ENCODE measurements around the gene PDE4D. TPM values are rescaled to one million over a fixed set of nuclear protein-coding genes. Genes with fewer than 3 reads are reported as not detected.

Gene PDE4D
- total RNA-seq, 1 experiment from 2014 or later = 32.5 TPM

DNA sequence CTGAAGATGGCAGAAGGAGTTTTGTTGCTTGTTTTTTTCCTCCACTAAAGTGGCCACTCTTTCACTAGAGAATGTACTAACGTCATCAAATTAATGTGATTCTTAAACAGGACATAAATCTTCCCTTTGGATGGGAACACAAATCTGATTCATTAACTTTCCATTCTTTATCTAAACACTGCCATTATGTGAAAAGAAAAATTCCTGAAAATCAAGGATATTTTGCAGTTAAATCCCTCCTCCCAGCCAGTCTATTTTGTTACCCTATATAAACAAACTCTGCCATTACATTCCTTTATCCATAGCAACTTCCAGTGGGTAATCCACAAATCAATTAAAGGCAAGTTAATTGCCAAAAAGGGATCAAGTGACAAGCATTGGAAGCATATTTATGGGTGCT is 546.5 kb downstream of the PDE4D start:
- no peaks in the 10 kb centered on the region for H3K27me3 ChIP-seq
- no peaks in the 10 kb centered on the region for H3K9me3 ChIP-seq (replicated peaks)
- H3K36me3 ChIP-seq = no peaks in the 10 kb centered on the region
- peaks cover 5% of the 10 kb centered on the region for H3K4me1 ChIP-seq
- no peak for DNase-seq
- no peak overlapping the region for H3K4me3 ChIP-seq
- H3K27ac ChIP-seq = no peak overlapping the region

DNA sequence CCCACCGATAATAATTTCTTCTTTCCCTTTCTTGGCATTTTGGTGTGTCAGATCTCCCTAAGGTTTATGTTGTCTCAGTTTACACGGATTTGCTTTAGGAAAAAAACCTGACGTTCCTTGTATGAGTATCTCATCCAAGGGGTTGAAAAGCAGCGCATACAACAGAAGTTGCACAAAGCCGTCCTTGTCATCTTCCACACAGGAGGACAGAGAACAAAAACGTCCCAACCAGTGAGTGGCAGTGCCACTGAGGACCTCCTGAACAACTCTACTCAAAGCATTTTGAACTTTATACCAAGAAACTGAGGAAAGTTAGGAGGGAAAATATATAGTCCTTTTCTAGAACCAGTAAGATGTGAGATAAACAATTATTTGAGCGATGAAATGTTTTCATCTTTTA is 547.0 kb downstream of the PDE4D start:
- no peaks in the 10 kb centered on the region for H3K36me3 ChIP-seq
- H3K27ac ChIP-seq = no peak overlapping the region
- H3K9me3 ChIP-seq (replicated peaks) = no peaks in the 10 kb centered on the region
- peaks cover 4% of the 10 kb centered on the region; the same call in 1 of the 2 replicates for H3K4me1 ChIP-seq
- no peak for DNase-seq
- no peak overlapping the region for H3K4me3 ChIP-seq
- H3K27me3 ChIP-seq = no peaks in the 10 kb centered on the region

DNA sequence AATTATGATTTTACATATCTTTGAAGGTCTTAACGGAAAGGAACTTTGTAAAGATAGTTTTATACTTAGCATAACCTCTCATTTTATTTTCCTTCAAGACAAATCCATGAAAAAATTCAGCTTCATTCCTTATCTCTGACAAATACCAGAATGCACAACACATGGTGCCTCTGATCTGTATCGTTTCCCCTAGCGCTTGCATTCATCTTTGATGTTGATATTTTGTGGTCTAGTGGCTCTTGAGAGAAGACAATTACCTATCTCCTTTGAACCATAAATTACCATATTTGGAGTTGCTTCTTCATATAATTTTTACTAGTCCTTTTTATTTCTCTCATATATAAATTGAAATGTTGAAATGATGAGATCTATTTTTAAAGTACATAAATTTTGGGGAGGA is 551.3 kb downstream of the PDE4D start:
- Histone ChIP-seq H3K36me3 (no peaks in the 10 kb centered on the region), H3K27ac (no peak overlapping the region), H3K4me1 (peaks cover 1% of the 10 kb centered on the region; the same call in 1 of the 2 replicates), H3K27me3 (no peaks in the 10 kb centered on the region), H3K4me3 (no peak overlapping the region), H3K9me3 (replicated peaks) (no peaks in the 10 kb centered on the region)
- no peak for DNase-seq

DNA sequence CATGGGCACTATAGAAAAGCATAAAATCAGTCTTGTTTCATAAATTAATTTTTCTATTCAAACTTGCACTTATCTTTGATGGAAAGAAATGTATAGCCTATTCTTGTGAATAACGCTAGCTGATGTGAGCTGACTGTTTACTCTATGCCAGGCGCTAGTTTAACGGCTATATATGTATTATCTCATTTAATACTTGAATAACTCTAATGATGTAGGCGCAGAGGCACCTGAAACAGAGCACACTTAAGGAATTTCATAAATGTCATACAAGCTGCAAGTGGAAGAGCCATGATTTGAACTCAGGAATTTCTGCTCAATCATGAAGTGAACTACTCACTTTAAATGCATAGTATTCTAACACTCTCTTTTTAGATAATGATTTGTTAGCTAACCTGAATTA is 551.8 kb downstream of the PDE4D start:
- no peak overlapping the region for H3K4me3 ChIP-seq
- H3K27me3 ChIP-seq = no peaks in the 10 kb centered on the region
- H3K4me1 ChIP-seq = no peaks in the 10 kb centered on the region
- DNase-seq = no peak
- no peaks in the 10 kb centered on the region for H3K36me3 ChIP-seq
- H3K9me3 ChIP-seq (replicated peaks) = no peaks in the 10 kb centered on the region
- no peak overlapping the region for H3K27ac ChIP-seq

DNA sequence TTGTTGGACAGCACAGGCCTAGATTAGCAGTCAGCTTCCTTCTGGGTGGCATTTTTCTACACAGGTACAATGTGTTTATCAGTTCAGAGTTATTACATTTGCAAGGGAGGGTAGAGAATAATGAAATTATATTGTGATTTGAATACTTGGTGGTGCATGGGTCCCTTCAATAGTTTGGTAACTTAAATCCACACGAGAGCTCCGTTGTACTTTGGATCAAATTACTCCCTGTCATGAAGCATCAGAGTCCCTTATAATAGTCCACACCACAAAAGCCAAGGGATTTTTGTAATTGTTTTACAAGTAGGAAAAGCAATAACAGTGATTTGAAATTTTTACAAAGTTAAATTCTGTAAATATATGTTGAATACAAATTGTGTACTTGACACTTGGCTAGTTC is 552.4 kb downstream of the PDE4D start:
- no peak for DNase-seq
- no peaks in the 10 kb centered on the region for H3K4me1 ChIP-seq
- H3K4me3 ChIP-seq = no peak overlapping the region
- no peak overlapping the region for H3K27ac ChIP-seq
- H3K36me3 ChIP-seq = no peaks in the 10 kb centered on the region
- H3K27me3 ChIP-seq = no peaks in the 10 kb centered on the region
- no peaks in the 10 kb centered on the region for H3K9me3 ChIP-seq (replicated peaks)

DNA sequence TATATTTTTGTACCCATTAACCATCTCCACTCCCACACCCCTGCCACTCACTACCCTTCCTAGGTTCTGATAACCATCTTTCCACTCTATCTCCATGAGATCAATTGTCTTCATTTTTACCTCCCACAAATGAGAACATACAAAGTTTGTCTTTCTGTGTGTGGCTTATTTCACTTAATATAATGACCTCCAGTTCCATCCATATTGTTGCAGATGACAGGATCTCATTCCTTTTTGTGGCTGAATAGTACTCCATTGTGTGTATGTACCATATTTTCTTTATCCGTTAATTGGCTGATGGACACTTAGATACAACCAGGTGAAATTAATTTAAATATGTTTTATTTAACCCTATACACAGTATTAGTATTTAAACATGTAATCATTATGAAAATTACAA is 552.9 kb downstream of the PDE4D start:
- Histone ChIP-seq H3K4me1 (no peaks in the 10 kb centered on the region), H3K27ac (no peak overlapping the region), H3K36me3 (no peaks in the 10 kb centered on the region), H3K27me3 (no peaks in the 10 kb centered on the region), H3K4me3 (no peak overlapping the region), H3K9me3 (replicated peaks) (no peaks in the 10 kb centered on the region)
- no peak for DNase-seq

DNA sequence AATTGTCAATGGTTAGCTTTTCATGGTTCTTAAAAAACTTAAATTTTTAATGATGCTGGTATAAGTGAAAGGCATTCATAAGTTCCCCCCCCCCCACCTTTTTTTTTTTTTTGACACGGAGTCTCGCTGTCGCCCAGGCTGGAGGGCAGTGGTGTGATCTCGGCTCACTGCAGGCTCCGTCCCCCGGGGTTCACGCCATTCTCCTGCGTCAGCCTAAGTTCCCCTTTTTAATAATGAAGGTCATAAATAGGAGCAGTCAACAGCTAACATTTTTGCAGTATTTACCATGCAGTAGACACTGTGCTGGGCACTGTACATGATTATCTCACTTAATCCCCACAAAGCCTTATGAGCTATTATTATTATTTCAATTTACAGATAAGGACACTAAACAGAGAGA is 556.3 kb downstream of the PDE4D start:
- H3K4me3 ChIP-seq = no peak overlapping the region

DNA sequence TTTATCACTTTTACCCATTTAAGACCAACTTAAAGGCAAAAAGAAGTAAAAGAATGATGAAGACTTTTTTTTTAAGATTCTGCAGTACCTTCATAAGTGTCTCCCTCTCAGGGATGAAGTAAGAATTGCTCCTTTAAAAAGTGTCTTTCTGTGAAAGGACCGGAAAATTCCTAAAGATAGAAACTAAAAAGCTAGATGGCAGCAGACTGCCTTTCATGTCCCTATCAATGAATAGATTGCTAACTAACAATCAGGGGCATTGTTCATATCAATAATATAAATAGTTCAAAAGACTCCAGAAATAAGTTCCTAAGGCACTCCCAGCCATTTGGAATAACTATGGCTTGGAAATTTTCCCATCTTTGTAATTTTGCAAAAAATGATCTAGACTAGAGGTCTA is 558.0 kb downstream of the PDE4D start:
- no peak for DNase-seq
- peaks cover 8% of the 10 kb centered on the region; the same call in 1 of the 2 replicates for H3K4me1 ChIP-seq
- H3K27me3 ChIP-seq = no peaks in the 10 kb centered on the region
- no peaks in the 10 kb centered on the region for H3K36me3 ChIP-seq
- H3K4me3 ChIP-seq = no peak overlapping the region
- H3K27ac ChIP-seq = no peak overlapping the region
- H3K9me3 ChIP-seq (replicated peaks) = no peaks in the 10 kb centered on the region

More for the DNA sequence above, 556.3 kb downstream of the PDE4D start:
- DNase-seq = no peak
- no peak overlapping the region for H3K27ac ChIP-seq
- peaks cover 8% of the 10 kb centered on the region; the same call in 1 of the 2 replicates for H3K4me1 ChIP-seq
- H3K9me3 ChIP-seq (replicated peaks) = no peaks in the 10 kb centered on the region
- H3K36me3 ChIP-seq = no peaks in the 10 kb centered on the region
- no peaks in the 10 kb centered on the region for H3K27me3 ChIP-seq

DNA sequence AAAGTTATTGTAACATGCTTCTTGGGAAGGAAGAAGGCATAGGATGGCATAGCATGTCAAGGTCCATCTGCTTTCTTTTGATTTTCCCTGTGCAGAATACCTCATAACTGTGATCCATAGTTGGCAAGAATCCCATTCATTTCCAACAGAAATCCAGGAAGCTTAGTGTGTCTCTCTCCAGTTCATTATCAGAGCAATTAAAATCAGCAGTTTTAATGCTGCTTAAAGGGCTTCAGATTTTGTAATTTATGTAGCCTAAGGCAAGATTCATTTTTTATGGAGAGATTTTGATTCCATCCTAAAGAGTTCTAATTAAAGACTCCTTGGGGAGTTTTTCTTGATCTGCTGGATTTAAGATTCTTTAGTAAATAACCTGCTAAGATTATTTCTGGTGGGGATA is 560.1 kb downstream of the PDE4D start:
- peaks cover 21% of the 10 kb centered on the region for H3K4me1 ChIP-seq
- no peak overlapping the region for H3K27ac ChIP-seq
- peak in 1 of 2 experiments; percentile 18 for DNase-seq
- no peaks in the 10 kb centered on the region for H3K36me3 ChIP-seq
- H3K4me3 ChIP-seq = no peak overlapping the region
- no peaks in the 10 kb centered on the region for H3K9me3 ChIP-seq (replicated peaks)
- no peaks in the 10 kb centered on the region for H3K27me3 ChIP-seq

DNA sequence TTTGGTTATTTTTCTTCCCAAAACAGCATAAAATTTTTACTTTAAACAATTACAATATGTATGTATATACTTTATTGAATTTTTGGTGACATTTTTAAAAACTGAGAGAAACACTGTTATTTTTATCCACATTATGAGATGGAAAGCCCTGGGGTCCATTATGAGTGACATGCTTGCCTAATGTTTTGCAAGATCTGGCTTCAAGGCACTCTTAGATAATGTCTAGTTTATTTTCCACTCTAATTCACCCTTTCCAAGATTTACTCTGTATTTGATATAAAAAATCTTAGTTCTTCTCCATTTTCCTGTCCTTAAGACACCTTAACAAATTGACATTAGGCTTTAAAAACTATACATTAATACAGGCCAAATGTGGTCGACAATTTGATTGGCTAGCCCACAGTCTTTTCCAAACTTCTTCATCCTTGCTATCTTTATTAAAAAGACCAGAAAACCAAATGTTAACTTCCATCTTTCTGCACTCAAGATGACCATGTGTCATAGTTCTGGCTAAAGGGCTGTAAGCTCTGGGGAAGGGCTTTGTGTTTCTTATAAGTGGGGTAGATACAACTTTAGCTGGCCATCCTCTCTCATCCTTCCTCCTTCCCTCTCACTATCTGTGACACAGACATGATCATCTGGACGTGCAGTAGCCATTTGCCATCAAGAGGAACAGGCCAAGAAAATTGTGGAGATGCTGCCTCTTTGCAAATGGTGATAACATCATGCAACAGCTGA is 561.1 kb downstream of the PDE4D start:
- Histone ChIP-seq H3K36me3 (no peaks in the 10 kb centered on the region), H3K4me1 (peaks cover 24% of the 10 kb centered on the region), H3K27me3 (no peaks in the 10 kb centered on the region), H3K27ac (no peak overlapping the region), H3K9me3 (replicated peaks) (no peaks in the 10 kb centered on the region), H3K4me3 (no peak overlapping the region)
- no peak for DNase-seq

DNA sequence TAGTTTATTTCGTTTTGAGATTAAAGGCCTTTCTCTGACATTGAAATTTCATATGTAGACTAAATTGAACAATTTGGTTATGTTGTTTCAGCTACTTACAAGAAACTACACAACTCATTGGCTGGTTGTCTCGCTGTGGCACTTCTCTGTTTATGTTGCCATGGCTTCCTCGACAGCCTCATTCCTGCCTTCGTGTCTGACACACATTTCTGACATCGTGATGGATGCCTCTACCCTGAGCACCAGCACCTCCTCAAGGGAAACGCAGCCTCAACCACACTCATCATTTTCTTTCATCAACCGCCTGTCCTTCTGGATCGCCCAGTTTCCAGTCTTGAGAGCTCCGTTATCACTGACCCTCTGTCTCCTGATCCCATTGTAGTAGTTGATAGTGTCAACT is 562.8 kb downstream of the PDE4D start:
- H3K27me3 ChIP-seq = no peaks in the 10 kb centered on the region
- no peaks in the 10 kb centered on the region for H3K9me3 ChIP-seq (replicated peaks)
- no peak for DNase-seq
- no peak overlapping the region for H3K27ac ChIP-seq
- H3K36me3 ChIP-seq = no peaks in the 10 kb centered on the region
- H3K4me1 ChIP-seq = peaks cover 24% of the 10 kb centered on the region
- no peak overlapping the region for H3K4me3 ChIP-seq

DNA sequence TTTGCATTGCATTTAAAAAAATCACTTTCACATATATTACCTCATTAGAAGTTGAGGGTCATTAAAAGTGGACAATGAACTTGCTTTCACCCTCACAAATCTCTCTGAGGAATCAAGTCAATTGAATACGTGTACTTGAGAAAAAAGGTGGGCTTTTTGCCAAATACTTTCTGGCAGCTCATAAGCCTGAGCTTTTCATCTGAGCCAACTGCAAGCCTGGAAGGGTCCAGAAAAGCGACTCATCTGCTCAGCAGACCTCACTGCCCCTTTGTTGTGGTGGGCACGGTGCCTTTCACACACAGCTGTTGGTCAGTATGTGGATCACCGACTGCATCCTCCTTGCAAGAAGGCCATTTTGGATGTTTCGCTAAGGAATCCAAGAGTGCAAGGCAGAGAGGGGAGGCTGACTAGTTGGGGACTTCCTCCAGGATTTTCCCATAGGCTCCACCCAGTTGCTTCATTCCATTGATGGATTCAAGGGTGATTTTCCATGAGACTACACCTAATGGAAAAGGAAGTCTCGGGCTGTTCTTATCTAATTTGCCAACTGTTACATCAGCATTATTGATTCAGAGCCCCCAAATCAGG is 564.7 kb downstream of the PDE4D start:
- Histone ChIP-seq H3K9me3 (replicated peaks) (no peaks in the 10 kb centered on the region), H3K27me3 (no peaks in the 10 kb centered on the region), H3K4me3 (no peak overlapping the region; the same call in 1 of the 2 replicates), H3K4me1 (peaks cover 24% of the 10 kb centered on the region), H3K36me3 (no peaks in the 10 kb centered on the region), H3K27ac (peak overlapping the region; percentile 12; the same call in 1 of the 2 replicates)
- DNase-seq = peak; percentile 91 to 94

DNA sequence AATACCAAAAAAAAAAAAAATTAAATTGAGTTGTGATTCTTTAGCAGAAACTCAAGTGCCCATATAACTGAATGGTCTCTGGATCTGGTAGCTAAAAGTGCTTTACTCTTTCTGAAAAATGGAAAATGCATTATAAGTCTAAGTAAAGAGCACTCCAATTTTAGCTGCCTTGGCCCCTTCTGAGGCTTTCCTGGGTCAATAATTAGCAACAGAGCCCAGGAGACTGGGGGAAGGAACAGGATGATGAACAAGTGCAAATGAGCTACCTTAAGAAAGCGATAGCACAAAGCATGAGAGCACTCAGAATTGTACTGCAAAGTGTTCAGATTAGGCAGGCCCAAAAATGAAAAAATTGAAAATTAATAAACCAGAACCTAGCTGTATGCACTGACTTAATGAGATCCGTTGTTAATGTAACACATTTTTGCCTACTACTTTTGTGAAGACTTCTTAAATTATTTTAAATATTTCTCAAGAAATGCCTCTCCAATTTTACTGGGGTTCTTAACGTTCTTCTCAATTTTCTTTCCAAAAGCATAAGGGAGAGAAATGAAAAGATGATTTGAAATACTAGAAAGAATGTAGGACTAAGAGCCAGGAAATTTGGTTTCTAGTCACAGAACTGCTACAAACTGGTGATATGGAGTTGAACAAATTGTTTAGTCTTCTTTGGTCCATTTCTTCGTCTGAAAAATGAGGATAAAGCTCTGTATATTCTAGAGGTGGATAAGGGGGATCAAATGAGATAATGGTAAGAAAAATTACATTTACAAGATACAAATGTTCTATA is 566.1 kb downstream of the PDE4D start:
- no peak overlapping the region for H3K27ac ChIP-seq
- no peak overlapping the region for H3K4me3 ChIP-seq
- H3K36me3 ChIP-seq = no peaks in the 10 kb centered on the region
- H3K4me1 ChIP-seq = peaks cover 15% of the 10 kb centered on the region
- no peak for DNase-seq
- no peaks in the 10 kb centered on the region for H3K27me3 ChIP-seq
- no peaks in the 10 kb centered on the region for H3K9me3 ChIP-seq (replicated peaks)

DNA sequence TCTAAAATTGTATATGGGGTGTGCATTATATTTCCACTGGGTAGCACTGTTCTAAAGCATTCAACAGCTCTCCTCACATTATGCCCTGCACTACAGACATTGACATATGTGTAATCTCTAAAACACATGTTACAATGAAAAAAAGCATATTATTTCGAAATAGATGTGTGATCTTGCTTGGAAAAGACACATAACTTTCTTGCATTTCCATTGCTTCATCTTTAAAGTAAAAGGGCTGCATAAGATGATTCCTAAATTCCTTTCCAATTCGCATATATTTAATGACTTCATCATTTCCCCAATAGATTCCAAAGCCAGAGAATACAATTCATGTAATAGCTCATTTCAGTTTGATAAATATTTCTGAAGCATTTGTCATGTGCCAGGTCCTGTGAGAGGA is 566.9 kb downstream of the PDE4D start:
- H3K4me3 ChIP-seq = no peak overlapping the region
- H3K27ac ChIP-seq = no peak overlapping the region
- peaks cover 15% of the 10 kb centered on the region for H3K4me1 ChIP-seq
- no peaks in the 10 kb centered on the region for H3K27me3 ChIP-seq
- no peaks in the 10 kb centered on the region for H3K9me3 ChIP-seq (replicated peaks)
- no peak for DNase-seq
- no peaks in the 10 kb centered on the region for H3K36me3 ChIP-seq

DNA sequence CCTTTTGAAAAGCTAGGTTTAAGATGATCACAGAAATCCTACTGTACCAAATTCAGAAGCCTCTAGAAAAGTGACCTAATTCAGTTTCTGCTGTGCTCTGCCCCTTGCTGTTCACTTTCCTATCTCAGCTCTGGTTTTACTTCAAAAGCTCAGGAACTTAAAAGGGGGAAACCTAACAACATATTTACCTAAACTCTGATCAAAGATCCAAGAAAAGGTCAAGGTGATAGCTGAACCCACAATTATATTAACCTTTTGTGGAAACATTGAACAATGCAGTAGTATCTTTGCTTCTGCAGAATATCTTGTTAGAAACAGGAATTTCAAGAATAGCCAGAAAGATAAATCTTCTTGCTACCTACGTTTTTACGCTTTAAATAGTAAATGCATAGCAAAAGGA is 568.5 kb downstream of the PDE4D start:
- Histone ChIP-seq H3K36me3 (no peaks in the 10 kb centered on the region), H3K4me3 (no peak overlapping the region), H3K27ac (no peak overlapping the region)

More for the DNA sequence above, 568.5 kb downstream of the PDE4D start:
- Histone ChIP-seq H3K4me1 (peaks cover 15% of the 10 kb centered on the region), H3K9me3 (replicated peaks) (no peaks in the 10 kb centered on the region), H3K27me3 (no peaks in the 10 kb centered on the region)
- DNase-seq = no peak

Measured in SJCRH30 (cell line).